ENCODE results near the gene PRSS35.

The PRSS35 gene

GRCh38 chr6:83574783-83575182 is 62.4 kb downstream of the PRSS35 start (continued):
- TF ChIP-seq POU6F1 (CRISPR knock-in tag; IDR thresholded peaks at IDR 0.05; ENCODE audit: borderline replicate concordance, low read depth) = no peak
- no peak for TF ChIP-seq ZFP3 (CRISPR knock-in tag; IDR thresholded peaks at IDR 0.05)
- no peak for TF ChIP-seq CSDC2 (CRISPR knock-in tag; IDR thresholded peaks at IDR 0.05)
- TF ChIP-seq ZC3H10 (CRISPR knock-in tag; IDR thresholded peaks at IDR 0.05) = no peak
